Activated CD4-positive, alpha-beta T cell treated with anti-CD3 and anti-CD28 coated beads for 4 hours (primary cell): ENCODE measurements around the gene EFCAB11.

ENCODE experiments used
- DNase-seq, 2 donors: peaks; one replicate each; pipeline ENCODE4 v3.0.0-alpha.2; 2020

The EFCAB11 gene

GRCh38 chr14:89955745-89956660 lies 1.5 kb upstream of the EFCAB11 start, which contains the start of gene TDP1:
Gene TDP1, plus strand, starts transcription at chr14:89955927. Its CDS starts 7,188 bp downstream, at chr14:89963115.
- DNase-seq = peak; percentile 95 to 96

- no peak for DNase-seq
Observed at GRCh38 chr14:89955022-89955744, 653 bp upstream of the EFCAB11 start.

DNA sequence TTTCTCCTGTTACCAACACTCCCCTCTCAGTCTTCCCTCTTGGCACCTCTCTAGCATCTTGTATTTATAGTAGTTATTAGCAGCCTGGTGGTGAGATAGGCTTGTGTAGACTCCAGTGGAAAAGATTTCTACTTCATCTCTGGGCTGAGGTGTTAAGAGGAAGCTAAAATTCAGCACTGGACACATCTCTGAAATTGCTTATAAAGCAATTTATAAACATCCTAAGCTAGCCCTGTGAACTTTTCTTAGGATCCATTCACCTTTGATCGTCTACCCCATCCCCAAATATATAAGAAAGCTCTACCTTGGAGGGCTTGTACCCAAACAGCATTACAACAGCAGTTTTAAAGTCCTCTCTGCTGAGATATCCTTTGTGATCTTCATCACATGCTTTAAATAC lies 928 bp downstream of the EFCAB11 start:
- no peak for DNase-seq

- no peak for DNase-seq
Observed at GRCh38 chr14:89952576-89952975, 2.0 kb downstream of the EFCAB11 start.

- DNase-seq = no peak
Observed at GRCh38 chr14:89947344-89947743, 7.2 kb downstream of the EFCAB11 start.

GRCh38 chr14:89941830-89942377 lies 12.6 kb downstream of the EFCAB11 start:
- DNase-seq = no peak

DNA sequence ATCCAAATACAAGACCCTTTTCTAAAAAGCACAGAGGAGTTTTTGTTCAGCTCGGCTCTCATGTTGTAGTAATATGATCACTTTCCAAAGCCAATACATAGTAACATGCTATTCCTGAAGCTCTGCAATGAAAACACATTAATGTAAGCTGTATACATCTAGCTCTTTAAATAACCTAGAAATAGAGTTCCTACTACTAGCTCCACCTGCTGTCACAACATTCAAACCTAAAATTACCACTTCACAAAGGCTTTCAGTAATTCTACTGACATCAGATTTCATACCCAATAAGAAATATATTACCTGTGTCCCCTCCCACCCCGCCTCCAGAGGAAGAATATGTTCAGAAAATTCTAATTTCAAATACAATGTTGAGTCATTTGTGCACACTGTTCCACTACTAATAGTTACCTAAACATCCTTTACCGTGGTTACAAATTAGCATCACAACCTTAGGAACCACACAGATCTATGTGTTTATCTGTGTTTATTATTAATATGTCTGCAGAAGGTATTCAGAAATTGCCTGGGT lies 17.8 kb downstream of the EFCAB11 start:
- DNase-seq = no peak

DNA sequence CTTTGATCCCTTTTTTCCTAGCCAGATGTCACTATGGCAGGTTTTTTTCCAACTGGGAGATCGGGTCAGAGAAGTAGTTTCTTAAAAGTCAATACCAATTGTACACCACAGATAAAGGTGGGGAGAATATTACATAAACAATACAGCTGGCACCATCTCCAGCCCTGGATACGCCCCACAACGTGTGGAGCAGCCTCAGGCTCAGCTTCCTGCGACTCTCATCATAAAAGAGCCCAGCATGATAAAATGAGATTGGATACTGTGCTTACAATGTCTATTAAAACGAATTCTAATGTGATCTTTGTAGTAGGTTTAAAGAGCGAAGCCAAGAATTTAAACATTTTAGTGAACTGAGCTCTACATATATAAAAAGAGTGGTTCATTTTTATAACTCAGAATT lies 21.5 kb downstream of the EFCAB11 start:
- DNase-seq = no peak

GRCh38 chr14:89927186-89927865 lies 27.2 kb downstream of the EFCAB11 start:
- no peak for DNase-seq

- no peak for DNase-seq
Observed at GRCh38 chr14:89926694-89927093, 27.8 kb downstream of the EFCAB11 start.

- no peak for DNase-seq
Observed at GRCh38 chr14:89924268-89924667, 30.3 kb downstream of the EFCAB11 start.

DNA sequence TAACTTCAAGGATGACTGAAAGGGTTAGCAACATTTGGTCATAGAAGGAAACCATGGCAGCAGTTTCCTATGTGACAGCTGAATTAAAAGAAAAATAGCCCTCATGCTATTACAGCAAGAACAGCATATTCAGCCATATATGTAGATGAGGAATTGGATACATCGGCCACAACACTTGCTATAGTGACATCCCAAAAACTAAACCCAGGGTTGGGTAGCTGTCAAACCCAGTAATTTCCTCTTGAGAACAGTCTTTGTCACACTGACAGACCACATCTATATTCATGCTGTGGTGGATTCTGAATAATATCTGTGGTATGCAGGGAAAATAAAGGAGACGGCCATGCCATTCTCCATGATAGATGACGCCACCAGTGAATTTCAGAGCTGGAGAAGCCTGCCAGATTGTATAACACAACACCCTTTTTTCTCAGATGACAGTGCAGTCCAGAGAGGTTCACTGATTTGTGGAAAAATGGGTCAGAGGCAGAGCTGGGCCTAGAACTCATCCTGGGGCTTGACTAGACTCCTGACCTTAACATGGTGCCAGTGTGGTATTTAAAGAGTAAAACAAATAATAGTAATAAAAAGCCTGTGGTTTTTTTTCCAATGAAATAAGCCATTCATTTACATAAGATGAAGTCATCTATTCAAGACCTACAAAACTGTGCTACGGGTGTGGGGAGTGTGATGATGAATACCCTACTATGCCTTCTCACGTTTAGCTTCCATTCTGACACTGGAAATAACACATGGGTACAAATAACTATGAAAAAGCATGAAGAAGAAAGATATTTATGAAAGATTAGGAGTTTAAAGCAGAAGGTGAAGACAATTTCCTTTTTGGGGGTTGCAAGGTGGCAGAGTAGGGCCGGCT lies 32.3 kb downstream of the EFCAB11 start:
- no peak for DNase-seq

GRCh38 chr14:89921346-89921745 lies 33.2 kb downstream of the EFCAB11 start:
- DNase-seq = no peak

GRCh38 chr14:89920056-89920455 lies 34.5 kb downstream of the EFCAB11 start:
- DNase-seq = no peak

GRCh38 chr14:89918721-89919120 lies 35.8 kb downstream of the EFCAB11 start:
- no peak for DNase-seq

DNA sequence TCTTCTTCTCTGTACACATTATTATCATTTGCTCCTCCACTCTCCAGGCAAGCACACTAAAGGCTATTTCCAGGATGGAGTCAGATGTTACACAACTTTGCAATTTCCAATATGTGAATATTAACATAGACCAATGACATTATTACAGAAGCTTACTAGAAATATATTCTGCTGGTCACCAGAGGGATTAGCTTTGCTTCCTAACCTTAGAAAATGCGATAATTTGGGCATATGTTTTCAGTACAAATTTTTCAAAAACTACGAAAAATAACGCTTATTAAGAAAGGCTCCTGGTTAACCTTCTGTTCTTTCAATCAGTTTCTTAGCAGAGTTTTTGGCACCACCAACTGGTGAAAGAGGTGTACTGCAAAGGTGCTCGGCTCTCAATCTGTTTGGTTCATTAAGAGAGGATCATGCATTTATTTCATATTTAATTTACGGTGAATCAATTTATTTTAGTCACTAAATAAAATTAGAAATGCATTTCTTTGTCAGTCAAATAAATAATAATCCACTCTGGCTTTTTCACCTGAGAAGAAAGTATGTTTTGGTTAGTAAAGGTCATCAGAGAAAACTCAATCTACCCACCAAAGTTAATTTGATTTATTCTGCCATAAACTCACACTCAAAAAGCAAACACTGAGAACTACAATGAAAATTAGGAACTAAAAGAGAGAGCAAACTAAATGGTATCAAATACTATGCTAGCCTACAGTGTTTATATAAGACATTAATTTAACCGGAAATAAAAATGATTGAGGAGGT lies 39.2 kb downstream of the EFCAB11 start:
- peak; percentile 15 to 68 for DNase-seq

DNA sequence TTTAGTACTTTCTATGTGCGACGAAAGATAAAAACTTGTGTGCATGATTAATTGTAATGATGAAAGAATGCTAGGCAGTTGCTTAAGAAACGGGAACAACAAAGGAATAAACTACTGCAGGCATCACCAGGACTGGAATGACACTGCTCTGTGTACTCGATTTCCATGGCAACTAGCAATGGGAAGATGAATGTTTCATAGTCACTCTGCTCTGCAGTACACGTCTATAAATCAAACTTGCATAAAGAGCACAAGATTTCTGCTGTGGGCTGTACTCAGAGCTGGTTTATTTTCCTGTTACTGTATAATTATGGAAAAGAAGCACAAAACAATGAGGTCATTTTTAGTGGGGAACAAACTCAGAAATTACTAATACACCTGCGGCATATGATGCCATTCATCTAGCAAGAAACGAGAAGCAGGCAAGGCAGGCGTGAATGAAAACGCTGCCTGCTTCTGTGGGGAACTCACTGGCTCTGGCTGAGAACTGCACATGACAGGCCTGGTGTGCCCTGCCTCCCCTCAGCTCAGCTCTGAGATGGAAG lies 41.8 kb downstream of the EFCAB11 start:
- no peak for DNase-seq

- DNase-seq = no peak
Observed at GRCh38 chr14:89912221-89912620, 42.3 kb downstream of the EFCAB11 start.

- DNase-seq = no peak
Observed at GRCh38 chr14:89911010-89911919, 43.3 kb downstream of the EFCAB11 start.

GRCh38 chr14:89910691-89911009 lies 43.9 kb downstream of the EFCAB11 start:
- DNase-seq = no peak
